Glomerular visceral epithelial cell (primary cell): ENCODE results near the gene SLC12A2.

Experiments used
- DNase-seq: peaks from one replicate; pipeline ENCODE4 v3.0.0-alpha.2; 2016; ENCODE audit errors: extremely low spot score

Gene SLC12A2

GRCh38 chr5:128169401-128170017 lies 85.9 kb downstream of the SLC12A2 start:
- DNase-seq, result no peak

GRCh38 chr5:128172102-128172501 lies 88.5 kb downstream of the SLC12A2 start:
- DNase-seq, result no peak

DNA sequence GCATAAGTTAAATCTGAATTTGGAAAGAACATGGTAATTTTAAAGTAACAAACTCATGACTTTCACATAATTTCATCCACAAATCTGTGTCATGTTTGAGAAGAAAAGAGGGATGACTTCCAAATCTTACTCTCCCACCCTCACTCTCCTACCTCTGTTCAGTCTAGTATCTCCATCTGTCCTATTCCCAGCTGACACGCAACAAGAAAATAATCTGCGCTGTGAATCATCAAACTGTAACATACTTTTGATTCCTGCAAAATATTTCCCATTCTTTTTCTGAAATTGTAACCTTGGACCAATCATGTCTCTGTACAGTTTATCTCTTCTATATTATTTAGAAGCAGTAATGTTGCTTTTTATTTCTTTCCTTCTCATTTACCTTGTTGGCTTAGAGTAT lies 91.4 kb downstream of the SLC12A2 start:
- no peak for DNase-seq

DNA sequence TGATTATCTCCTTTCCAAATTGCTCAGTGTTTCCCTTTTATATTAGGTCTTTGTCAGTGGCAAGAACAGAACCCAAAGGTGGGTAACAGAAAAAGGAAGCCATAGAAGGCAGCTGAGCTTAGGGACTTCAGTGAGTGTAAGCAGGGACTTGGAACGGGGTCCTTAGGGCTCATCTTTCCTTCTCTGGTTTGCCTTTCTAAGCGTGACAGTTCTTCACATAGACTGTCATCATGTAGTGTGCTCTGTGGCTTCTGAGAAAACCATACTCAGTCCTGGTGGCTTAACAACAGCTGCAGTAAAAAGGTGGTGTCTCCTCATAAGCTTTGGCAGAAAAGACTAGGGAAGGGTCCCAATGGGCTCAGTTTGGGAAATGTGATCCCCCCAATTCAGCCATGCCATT lies 108.8 kb downstream of the SLC12A2 start:
- DNase-seq, result no peak

- no peak for DNase-seq
Measured at GRCh38 chr5:128193665-128194390, 110.3 kb downstream of the SLC12A2 start.

DNA sequence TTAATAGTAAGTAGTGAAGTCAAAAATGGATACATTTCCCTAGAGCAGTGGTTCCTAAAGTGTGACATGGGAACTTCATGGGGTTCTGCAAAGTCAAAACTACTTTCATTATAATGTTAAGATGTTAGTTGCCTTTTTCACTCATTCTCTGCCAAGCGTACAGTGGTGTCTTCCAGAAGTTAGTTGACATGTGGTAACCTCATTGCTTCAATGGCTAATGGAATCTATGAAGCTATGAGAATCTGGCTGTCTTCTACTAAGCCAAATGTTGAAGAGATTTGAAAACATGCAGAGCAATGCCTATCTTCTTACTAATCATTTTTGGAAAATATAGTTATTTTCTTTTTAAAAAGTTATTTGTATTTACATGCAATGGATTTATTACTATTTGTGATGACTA lies 111.8 kb downstream of the SLC12A2 start:
- DNase-seq, result no peak

DNA sequence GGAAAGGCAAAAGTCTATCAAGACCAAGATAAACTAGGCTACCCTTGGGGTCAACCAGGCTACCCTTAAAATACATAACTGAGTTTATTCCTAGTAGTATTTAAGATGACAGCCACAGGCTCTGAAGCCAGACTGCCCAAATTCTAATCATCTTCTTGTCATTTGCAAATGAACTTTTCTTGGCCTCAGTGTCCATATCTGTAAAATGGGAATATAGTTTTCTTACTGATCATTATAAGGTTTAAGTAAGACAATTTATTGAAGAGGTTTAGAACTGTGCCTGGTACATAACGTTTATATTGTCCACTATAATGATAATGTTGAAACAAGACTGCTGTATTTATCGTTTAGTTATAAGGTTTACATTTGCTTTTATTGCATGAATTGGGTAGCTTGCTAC lies 112.5 kb downstream of the SLC12A2 start:
- DNase-seq, result no peak

DNA sequence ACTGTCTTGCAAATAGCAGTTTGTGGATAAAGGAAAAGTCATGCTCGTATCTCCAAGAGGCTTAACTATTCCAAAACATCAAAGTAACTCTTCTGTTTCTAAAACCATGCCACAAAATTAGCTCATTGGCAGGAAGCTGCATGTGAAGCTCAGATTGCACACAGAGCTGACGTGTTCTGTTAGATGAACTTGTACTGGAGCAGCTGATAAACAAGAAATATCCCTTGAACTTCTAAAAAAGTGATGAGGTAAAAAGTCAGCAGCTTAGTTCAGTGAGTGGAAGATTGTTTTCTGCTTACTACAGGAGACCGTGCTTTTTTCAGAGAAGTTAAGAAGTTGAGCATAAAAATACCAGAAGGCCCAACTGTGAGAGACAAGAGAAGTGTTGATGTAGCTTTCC lies 113.2 kb downstream of the SLC12A2 start:
- DNase-seq, result no peak

- DNase-seq, result no peak
Measured at GRCh38 chr5:128197896-128198522, 114.4 kb downstream of the SLC12A2 start.

GRCh38 chr5:128199104-128199503 lies 115.5 kb downstream of the SLC12A2 start:
- peak; percentile 96 for DNase-seq

DNA sequence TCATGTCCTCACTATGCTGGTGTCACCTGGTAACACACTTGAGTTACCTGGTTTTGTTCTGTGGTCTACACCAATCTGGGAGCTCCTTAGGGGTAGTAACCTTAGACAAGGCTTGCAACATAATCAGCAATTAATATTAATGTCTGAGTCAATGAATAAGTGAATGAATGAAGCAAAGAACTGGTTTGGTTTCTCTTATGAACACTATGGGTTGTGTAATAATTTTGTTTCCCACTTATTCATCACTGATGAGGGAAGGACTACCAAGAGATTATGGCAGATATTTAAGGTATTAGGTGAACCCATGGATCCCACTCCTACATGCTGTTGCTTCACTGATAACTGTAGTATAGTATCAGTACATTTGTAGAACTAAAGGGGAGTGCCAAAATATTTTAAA lies 116.0 kb downstream of the SLC12A2 start:
- no peak for DNase-seq

GRCh38 chr5:128201065-128201926 lies 117.7 kb downstream of the SLC12A2 start:
- peak; percentile 80 for DNase-seq

DNA sequence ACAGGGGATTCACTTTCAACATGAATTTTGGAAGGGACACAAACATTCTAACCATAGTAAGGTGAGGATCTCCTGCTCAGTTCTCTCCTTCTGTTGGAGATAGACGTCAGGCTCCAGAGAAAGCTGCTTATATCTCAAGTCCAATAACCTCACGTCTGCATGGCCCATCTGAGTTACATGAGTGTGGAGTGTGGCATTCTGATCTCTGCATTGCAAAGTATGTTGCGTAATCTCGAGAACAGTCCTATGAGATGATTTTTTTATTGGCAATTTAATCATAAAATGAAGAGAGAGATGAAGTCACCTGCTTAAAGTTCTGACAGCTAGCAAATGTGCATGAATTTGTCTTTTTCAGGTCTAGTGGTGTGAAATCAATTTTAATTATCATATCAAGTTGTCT lies 118.8 kb downstream of the SLC12A2 start:
- no peak for DNase-seq

DNA sequence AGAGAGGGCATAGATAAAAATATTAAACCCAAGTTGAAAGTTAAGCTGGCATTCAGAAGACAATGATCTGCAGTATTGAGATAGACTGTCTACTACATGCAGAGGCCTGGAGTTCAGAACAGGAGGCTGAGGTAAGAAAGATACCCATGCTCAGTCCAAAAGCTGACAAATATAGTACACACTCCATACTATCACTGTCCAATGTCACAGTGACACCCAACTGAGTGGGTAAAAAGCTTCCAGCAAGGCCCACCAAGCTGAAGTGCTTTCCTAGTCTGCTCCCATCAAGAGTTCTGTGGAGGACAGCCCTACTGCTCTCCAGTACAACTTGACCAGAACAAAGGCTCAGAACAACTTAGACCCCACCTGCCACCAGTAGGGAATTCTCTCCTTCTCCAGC lies 124.9 kb downstream of the SLC12A2 start:
- DNase-seq, result no peak

- no peak for DNase-seq
Measured at GRCh38 chr5:128212191-128212806, 128.7 kb downstream of the SLC12A2 start.

GRCh38 chr5:128213340-128213739 lies 129.8 kb downstream of the SLC12A2 start:
- peak; percentile 78 for DNase-seq

GRCh38 chr5:128213833-128214232 lies 130.3 kb downstream of the SLC12A2 start:
- no peak for DNase-seq

DNA sequence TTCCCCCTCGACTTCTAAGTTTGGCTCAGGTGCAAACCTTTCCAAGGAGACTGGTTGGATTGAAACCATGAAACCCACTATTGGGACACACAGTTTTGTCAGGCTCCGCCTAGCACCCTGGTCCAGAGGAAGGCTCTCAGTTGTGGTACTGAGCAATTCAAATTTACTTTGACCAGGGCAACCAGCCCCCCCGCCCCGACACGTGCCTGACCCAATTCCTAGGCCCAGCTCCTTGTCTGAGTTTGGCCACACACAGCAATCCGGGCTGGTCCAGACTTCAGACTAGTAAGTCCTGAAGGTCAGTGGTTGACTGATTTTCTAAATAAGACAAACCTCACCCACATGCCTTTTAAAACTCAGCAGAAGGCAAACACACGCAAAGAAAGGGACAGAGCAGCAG lies 132.7 kb downstream of the SLC12A2 start:
- no peak for DNase-seq

- peak; percentile 99 for DNase-seq
Measured at GRCh38 chr5:128216860-128217531, 133.4 kb downstream of the SLC12A2 start.

DNA sequence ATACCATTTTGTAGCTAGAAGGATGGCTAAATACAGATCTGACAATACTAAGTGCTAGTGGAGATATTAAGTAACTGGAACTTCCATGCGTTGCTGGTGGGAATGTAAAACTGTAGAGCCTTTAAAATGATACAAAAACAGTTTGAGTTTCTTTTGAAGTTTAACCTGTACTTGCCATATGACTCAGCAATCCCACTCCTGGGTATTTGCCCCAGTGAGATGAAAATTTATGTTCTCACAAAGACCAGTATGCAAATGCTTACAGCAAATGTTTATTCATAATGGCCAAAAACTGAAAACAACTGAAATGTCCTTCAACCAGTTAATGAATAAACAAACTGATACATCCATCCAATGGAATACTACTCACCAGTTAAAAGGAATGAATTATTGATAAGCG lies 137.3 kb downstream of the SLC12A2 start:
- DNase-seq, result no peak

DNA sequence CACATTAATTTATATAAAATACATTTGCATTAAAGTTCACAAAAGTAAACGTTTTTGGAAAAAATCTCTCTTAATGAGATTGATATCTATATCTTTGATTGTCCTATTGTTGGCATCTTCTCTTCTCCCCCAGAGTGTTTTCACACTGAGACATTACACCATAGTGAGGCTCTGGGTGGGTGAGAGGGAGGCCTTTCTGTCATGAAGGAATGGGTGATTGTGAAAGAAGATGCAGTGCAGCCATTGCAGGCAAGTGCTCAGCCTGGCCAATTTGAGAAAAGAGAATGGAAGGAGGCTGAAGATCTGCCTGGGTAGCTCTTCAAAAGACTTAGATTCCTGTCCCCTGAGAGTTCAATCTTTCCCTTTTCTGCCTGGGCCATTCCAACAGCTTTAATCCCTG lies 140.8 kb downstream of the SLC12A2 start:
- no peak for DNase-seq
